Measurements from ENCODE around the gene FFAR3. TPM values are rescaled to one million over a fixed set of nuclear protein-coding genes. Genes with fewer than 3 reads are reported as not detected.

Gene FFAR3, protein sequence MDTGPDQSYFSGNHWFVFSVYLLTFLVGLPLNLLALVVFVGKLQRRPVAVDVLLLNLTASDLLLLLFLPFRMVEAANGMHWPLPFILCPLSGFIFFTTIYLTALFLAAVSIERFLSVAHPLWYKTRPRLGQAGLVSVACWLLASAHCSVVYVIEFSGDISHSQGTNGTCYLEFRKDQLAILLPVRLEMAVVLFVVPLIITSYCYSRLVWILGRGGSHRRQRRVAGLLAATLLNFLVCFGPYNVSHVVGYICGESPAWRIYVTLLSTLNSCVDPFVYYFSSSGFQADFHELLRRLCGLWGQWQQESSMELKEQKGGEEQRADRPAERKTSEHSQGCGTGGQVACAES
- under 1 TPM in 1 of 2 donors, not detected in 1; 0.33 TPM for total RNA-seq
- polyA plus RNA-seq: not detected

DNA sequence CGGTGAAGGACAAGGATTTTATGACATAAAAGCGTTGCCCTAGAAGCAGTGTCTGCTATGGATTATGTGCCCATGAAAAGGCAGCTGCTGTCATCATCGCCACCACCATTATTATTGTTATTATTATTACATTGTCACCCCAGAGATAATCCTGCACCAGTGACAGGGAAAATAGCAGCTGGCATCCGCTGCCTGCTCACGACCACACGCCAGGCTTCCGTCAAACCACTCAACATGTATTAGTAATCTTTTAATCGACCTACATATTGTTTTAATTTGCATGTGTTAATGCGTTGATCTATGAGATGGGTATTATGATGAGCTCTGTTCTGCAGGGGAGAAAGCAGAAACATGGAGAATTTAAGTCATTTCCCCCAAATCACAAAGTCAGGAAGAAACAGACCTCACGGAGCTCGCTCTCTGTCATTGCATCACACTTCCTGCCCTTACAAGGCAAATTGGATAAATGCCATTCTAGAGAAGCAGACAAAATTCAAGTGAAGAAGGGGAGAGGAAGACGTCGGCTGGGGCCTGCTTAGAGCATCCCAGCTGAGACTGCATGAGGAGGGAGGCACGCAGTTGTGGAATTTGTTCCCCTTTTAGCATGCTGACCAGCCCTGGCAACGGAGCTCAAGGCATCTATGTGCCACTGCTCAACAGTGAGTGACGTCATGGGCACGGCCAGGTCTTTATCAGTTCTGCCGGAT is at the start of gene FFAR3:
TSS of gene FFAR3 (plus strand) at position 594 of the 707 bp plus-strand sequence. CDS start 431 bp downstream, outside the sequence.
- Histone ChIP-seq H3K27ac (ENCODE audit: low read depth in 1 of 2, low read length in 2 of 2) (no peak within 1 kb of the TSS), H3K36me3 (ENCODE audit: control insufficient read depth in 4 of 4, insufficient read depth in 3 of 4, low read depth in 1 of 4, low read length in 3 of 4) (no peaks in the 10 kb centered on the region), H3K9ac (ENCODE audit: low read depth in 1 of 2, low read length in 2 of 2) (no peak within 1 kb of the TSS), H3K27me3 (ENCODE audit: control insufficient read depth in 4 of 4, insufficient read depth in 4 of 4, low read length in 3 of 4) (no peaks in the 10 kb centered on the region), H3K4me1 (ENCODE audit: control insufficient read depth in 4 of 4, insufficient read depth in 4 of 4, low read length in 3 of 4) (peaks cover under 1 to 13% (median 3%) of the 10 kb centered on the region in 4 donors), H3K4me3 (ENCODE audit: low read depth in 1 of 3, low read length in 3 of 3) (no peak within 1 kb of the TSS), H3K9me3 (ENCODE audit: control insufficient read depth in 4 of 4, low read length in 3 of 4) (no peaks in the 10 kb centered on the region)
- 58% methylated on average over 18 of the region's 18 CpGs for WGBS
- DNase-seq (ENCODE audit: low spot score): no peak
- TF ChIP-seq YY1 (IDR thresholded peaks at IDR 0.05) (no peak), GABPA (IDR thresholded peaks at IDR 0.05 in 1 of 2, conservative IDR thresholded peaks at IDR 0.05 in 1 of 2) (no peak), NR2F2 (IDR thresholded peaks at IDR 0.05) (peak; percentile 19), RXRA (IDR thresholded peaks at IDR 0.05) (peak in 1 of 2 donors; percentile 10), ZBTB33 (IDR thresholded peaks at IDR 0.05) (no peak), RAD21 (IDR thresholded peaks at IDR 0.05) (peak in 1 of 2 donors; percentile 35)

GRCh38 chr19:35308910-35309309 is 49.4 kb upstream of the FFAR3 start:
- H3K27me3 ChIP-seq (ENCODE audit: control insufficient read depth in 4 of 4, insufficient read depth in 4 of 4, low read length in 3 of 4): no peaks in the 10 kb centered on the region
- H3K9ac ChIP-seq (ENCODE audit: low read depth in 1 of 2, low read length in 2 of 2): no peak overlapping the region
- no peak for TF ChIP-seq EGR1 (IDR thresholded peaks at IDR 0.05; ENCODE audit: low read depth in 2 of 2)
- H3K4me1 ChIP-seq (ENCODE audit: control insufficient read depth in 4 of 4, insufficient read depth in 4 of 4, low read length in 3 of 4): peaks cover 0 to 8% (median 5%) of the 10 kb centered on the region in 4 donors
- no peak for DNase-seq (ENCODE audit: low spot score)
- H3K9me3 ChIP-seq (ENCODE audit: control insufficient read depth in 4 of 4, low read length in 3 of 4): no peaks in the 10 kb centered on the region
- WGBS: 94% methylated on average over 7 of the region's 7 CpGs
- H3K4me3 ChIP-seq (ENCODE audit: low read depth in 1 of 3, low read length in 3 of 3): no peak overlapping the region
- no peaks in the 10 kb centered on the region for H3K36me3 ChIP-seq (ENCODE audit: control insufficient read depth in 4 of 4, insufficient read depth in 3 of 4, low read depth in 1 of 4, low read length in 3 of 4)
- no peak overlapping the region for H3K27ac ChIP-seq (ENCODE audit: low read depth in 1 of 2, low read length in 2 of 2)

DNA sequence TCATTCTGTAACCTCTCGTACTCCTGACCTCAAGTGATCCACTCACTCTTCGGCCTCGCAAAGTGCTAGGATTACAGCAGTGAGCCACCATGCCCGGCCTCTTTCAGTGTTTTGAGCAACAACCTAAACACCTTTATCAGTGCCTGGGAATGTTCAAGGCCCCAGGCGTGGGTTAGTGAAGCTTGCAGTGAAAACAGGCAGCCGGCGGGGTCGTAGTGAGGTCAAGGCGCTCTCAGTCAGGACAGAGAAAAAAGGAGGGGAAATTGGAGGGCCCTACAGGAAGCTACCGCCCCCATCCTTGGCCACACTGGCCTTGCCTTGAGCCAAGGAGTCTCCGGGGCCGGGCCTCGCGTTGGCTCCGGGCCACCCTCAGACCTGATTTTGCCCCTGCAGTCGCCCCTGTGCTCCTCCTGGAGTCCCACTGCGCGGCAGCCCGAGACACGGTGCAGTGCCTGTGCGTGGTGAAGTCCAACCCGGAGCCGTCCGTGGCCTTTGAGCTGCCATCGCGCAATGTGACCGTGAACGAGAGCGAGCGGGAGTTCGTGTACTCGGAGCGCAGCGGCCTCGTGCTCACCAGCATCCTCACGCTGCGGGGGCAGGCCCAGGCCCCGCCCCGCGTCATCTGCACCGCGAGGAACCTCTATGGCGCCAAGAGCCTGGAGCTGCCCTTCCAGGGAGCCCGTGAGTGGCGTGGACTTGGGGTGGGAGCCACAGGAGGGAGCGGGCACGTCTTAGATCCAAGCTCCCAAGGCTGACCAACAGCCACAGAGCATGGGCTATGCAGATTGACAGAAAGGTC is 48.6 kb upstream of the FFAR3 start:
- H3K9me3 ChIP-seq (ENCODE audit: control insufficient read depth in 4 of 4, low read length in 3 of 4): no peaks in the 10 kb centered on the region
- no peaks in the 10 kb centered on the region for H3K36me3 ChIP-seq (ENCODE audit: control insufficient read depth in 4 of 4, insufficient read depth in 3 of 4, low read depth in 1 of 4, low read length in 3 of 4)
- no peak for TF ChIP-seq HNF4A (conservative IDR thresholded peaks at IDR 0.05)
- TF ChIP-seq SP1 (IDR thresholded peaks at IDR 0.05): no peak
- no peak for TF ChIP-seq GABPA (IDR thresholded peaks at IDR 0.05 in 1 of 2, conservative IDR thresholded peaks at IDR 0.05 in 1 of 2)
- no peak for TF ChIP-seq ZBTB33 (IDR thresholded peaks at IDR 0.05)
- no peak for TF ChIP-seq YY1 (IDR thresholded peaks at IDR 0.05)
- TF ChIP-seq ATF3 (IDR thresholded peaks at IDR 0.05): no peak
- TF ChIP-seq FOXA1 (IDR thresholded peaks at IDR 0.05): no peak
- TF ChIP-seq FOXA2 (IDR thresholded peaks at IDR 0.05): no peak
- TF ChIP-seq JUND (IDR thresholded peaks at IDR 0.05): no peak
- TF ChIP-seq HNF4G (IDR thresholded peaks at IDR 0.05): no peak
- TF ChIP-seq NR2F2 (IDR thresholded peaks at IDR 0.05): no peak
- peaks cover 0 to 8% (median 5%) of the 10 kb centered on the region in 4 donors for H3K4me1 ChIP-seq (ENCODE audit: control insufficient read depth in 4 of 4, insufficient read depth in 4 of 4, low read length in 3 of 4)
- no peak overlapping the region for H3K4me3 ChIP-seq (ENCODE audit: low read depth in 1 of 3, low read length in 3 of 3)
- no peak for DNase-seq (ENCODE audit: low spot score)
- 81% methylated on average over 47 of the region's 47 CpGs for WGBS
- no peak overlapping the region for H3K9ac ChIP-seq (ENCODE audit: low read depth in 1 of 2, low read length in 2 of 2)
- peak overlapping the region; percentile 7 to 16 for H3K27ac ChIP-seq (ENCODE audit: low read depth in 1 of 2, low read length in 2 of 2)
- H3K27me3 ChIP-seq (ENCODE audit: control insufficient read depth in 4 of 4, insufficient read depth in 4 of 4, low read length in 3 of 4): no peaks in the 10 kb centered on the region
